ENCODE results near the gene FHL1.

Gene FHL1

GRCh38 chrX:136115126-136115903, 32.0 kb upstream of the FHL1 start:
- TF ChIP-seq CTCF (IDR thresholded peaks at IDR 0.05; ENCODE audit: low read depth, low read length) = no peak
- no peak overlapping the region for H3K4me3 ChIP-seq (ENCODE audit: low read depth, low read length)

DNA sequence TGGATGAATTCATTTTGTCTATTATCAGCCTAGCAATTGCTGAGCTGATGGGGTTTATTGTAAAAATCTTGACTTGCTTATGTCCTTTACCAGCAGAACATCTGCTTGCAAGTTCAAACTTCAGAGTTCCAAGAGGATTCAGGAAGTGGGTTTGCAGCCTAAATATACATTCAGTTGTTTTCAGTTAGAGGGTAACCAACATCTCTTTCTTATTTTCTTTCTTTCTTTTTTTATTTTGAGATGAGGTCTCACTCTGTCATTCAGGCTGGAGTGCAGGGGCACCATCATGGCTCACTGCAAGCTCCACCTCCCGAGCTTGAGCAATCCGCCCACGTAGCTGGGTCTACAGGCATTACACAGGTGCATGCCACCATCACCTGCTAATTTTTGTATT, 31.4 kb upstream of the FHL1 start:
- TF ChIP-seq CTCF (IDR thresholded peaks at IDR 0.05; ENCODE audit: low read depth, low read length) = no peak
- no peak overlapping the region for H3K4me3 ChIP-seq (ENCODE audit: low read depth, low read length)

- TF ChIP-seq CTCF (IDR thresholded peaks at IDR 0.05; ENCODE audit: low read depth, low read length) = no peak
- H3K4me3 ChIP-seq (ENCODE audit: low read depth, low read length) = no peak overlapping the region
Measured at GRCh38 chrX:136121788-136122187, 25.5 kb upstream of the FHL1 start.

- no peak overlapping the region for H3K4me3 ChIP-seq (ENCODE audit: low read depth, low read length)
- TF ChIP-seq CTCF (IDR thresholded peaks at IDR 0.05; ENCODE audit: low read depth, low read length) = no peak
Measured at GRCh38 chrX:136122207-136122606, 25.1 kb upstream of the FHL1 start.

- H3K4me3 ChIP-seq (ENCODE audit: low read depth, low read length) = no peak overlapping the region
- no peak for TF ChIP-seq CTCF (IDR thresholded peaks at IDR 0.05; ENCODE audit: low read depth, low read length)
Measured at GRCh38 chrX:136125106-136125505, 22.2 kb upstream of the FHL1 start.

- no peak for TF ChIP-seq CTCF (IDR thresholded peaks at IDR 0.05; ENCODE audit: low read depth, low read length)
- H3K4me3 ChIP-seq (ENCODE audit: low read depth, low read length) = no peak overlapping the region
Measured at GRCh38 chrX:136126371-136126770, 21.0 kb upstream of the FHL1 start.

- H3K4me3 ChIP-seq (ENCODE audit: low read depth, low read length) = no peak overlapping the region
- TF ChIP-seq CTCF (IDR thresholded peaks at IDR 0.05; ENCODE audit: low read depth, low read length) = no peak
Measured at GRCh38 chrX:136126872-136127406, 20.4 kb upstream of the FHL1 start.
